Ectodermal cell (in vitro differentiated cells): ENCODE results near the gene RASGEF1C.
"Not testable (repeated sequence)": the region's sequence is repeated elsewhere in the genome, so short reads cannot be mapped to it uniquely, and the experiment has no call there.

Experiments
- H3K27ac ChIP-seq: 2 replicates; pipeline ENCODE4 v1.7.0; 2013; ENCODE audit warnings: mild to moderate bottlenecking, low read depth, low read length; ENCODE audit not compliant: insufficient read depth, poor library complexity, severe bottlenecking
- H3K27me3 ChIP-seq: 2 replicates; pipeline ENCODE4 v1.7.0; 2013; ENCODE audit warnings: mild to moderate bottlenecking, low read length; ENCODE audit not compliant: insufficient read depth, control insufficient read depth, poor library complexity, severe bottlenecking
- H3K36me3 ChIP-seq: one replicate; pipeline ENCODE4 v1.7.0; 2013; ENCODE audit warnings: low read length; ENCODE audit not compliant: control insufficient read depth, insufficient read depth
- H3K4me1 ChIP-seq: one replicate; pipeline ENCODE4 v1.7.0; 2013; ENCODE audit warnings: low read length; ENCODE audit not compliant: control insufficient read depth, insufficient read depth
- H3K4me3 ChIP-seq: 2 replicates; pipeline ENCODE4 v1.7.0; 2013; ENCODE audit warnings: low read depth, low read length, control low read depth; ENCODE audit not compliant: insufficient read depth
- H3K9me3 ChIP-seq: 2 replicates; pipeline ENCODE4 v1.7.0; 2013; ENCODE audit warnings: mild to moderate bottlenecking, low read length, moderate library complexity; ENCODE audit not compliant: control insufficient read depth
- WGBS, 2 experiments: methylation state at CpG; one replicate each; pipeline ENCODE4 v1.1.7; 2013; ENCODE audit warnings: missing lambda C conversion rate in 2 of 2; 5-methylcytosine and 5-hydroxymethylcytosine counted together

The RASGEF1C gene

GRCh38 chr5:180129291-180130190, 79.5 kb downstream of the RASGEF1C start:
- H3K27me3 ChIP-seq, result peaks cover 7% of the 10 kb centered on the region
- 92% methylated on average over 27 of the region's 27 CpGs for WGBS, 2 experiments

DNA sequence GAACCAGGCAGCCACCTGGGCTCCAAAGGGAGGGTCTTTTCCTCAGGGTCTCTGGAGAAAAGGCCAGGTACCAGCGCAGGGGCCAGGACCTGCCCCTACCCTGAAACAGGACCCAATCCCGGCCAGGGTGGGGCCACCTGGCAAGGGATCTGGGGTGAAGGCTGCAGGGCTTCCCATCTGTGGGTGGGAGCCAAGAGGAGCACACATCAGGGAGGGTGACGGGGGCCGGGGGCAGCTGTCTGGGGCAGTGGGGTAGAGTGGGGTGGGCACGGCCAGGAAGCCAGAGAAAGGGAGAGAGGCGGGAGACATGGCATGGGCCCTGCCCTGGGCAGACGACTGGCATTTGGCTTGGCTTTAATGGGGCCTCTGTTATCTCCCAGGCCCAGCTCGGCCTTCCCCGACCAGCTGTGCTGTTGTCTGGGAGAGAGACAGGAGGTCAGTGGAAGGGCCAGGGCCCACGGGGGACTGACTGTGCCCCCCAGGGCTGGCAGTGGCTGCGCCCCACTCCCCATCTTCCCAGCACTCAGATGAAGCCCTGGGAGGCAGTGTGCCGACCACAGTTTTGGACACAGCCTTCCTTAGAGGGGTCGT, 80.2 kb downstream of the RASGEF1C start:
- H3K36me3 ChIP-seq, result no peaks in the 10 kb centered on the region
- no peaks in the 10 kb centered on the region for H3K9me3 ChIP-seq
- no peaks in the 10 kb centered on the region for H3K4me1 ChIP-seq
- no peak overlapping the region for H3K27ac ChIP-seq
- WGBS, 2 experiments, result 92 to 93% methylated on average over 13 of the region's 13 CpGs
- peaks cover 7% of the 10 kb centered on the region for H3K27me3 ChIP-seq
- H3K4me3 ChIP-seq, result no peak overlapping the region

More at GRCh38 chr5:180129291-180130190, 79.5 kb downstream of the RASGEF1C start:
- no peaks in the 10 kb centered on the region for H3K4me1 ChIP-seq
- no peaks in the 10 kb centered on the region for H3K36me3 ChIP-seq
- no peaks in the 10 kb centered on the region for H3K9me3 ChIP-seq
- no peak overlapping the region for H3K27ac ChIP-seq
- no peak overlapping the region for H3K4me3 ChIP-seq

- WGBS, 2 experiments, result 90% methylated on average over 25 of the region's 25 CpGs
- Histone ChIP-seq H3K27me3 (peaks cover 7% of the 10 kb centered on the region), H3K4me1 (no peaks in the 10 kb centered on the region), H3K36me3 (no peaks in the 10 kb centered on the region), H3K9me3 (no peaks in the 10 kb centered on the region), H3K4me3 (no peak overlapping the region), H3K27ac (no peak overlapping the region)
Observed at GRCh38 chr5:180127682-180128670, 81.0 kb downstream of the RASGEF1C start.

DNA sequence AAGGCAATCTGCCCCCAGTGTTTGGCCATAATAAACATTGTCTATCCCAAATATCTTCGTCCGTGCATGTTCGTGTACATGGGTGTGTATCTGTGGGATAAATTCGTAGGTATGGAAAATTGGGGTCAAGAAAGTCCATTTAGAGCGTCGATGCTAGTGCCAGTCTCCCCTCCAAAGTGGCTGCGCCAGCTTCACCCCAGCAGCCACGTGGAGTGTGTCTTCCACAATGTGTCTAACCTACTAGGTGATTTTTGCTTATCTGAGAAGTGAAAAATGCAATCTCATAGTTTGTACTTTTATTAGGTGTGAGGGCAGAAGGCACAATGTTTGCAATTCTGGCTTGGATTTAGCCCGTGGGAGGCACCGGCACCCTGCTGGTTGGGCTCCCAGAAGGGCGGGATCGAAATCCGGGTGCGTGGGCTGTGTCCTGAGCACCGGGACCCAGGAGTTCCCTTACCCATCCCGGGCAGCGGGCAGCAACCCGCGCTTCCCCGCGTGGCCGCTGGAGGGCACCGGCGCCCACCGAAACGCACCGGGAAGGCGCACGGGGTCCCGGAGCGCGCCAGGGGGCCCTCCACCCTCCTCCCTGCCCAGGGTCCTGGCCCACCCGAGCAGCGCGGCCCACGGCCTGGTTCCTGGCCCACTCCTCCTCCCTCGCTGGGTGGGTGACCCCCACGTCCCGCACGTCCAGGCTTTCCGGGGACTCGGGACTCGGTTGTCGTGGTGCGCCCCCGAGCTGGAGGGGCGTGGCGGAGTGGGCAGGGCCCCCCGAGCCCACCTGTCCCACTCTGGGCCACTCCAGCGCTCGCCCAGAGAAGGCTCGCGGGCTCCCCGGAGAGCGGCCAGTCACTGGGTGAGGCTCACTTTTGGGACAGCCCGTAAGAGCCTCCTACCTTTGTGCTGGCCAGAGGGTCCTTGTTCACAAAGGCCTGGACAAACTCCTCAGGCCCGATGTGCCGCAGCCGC, 82.0 kb downstream of the RASGEF1C start:
- Histone ChIP-seq H3K4me1 (no peaks in the 10 kb centered on the region), H3K27ac (no peak overlapping the region), H3K36me3 (no peaks in the 10 kb centered on the region), H3K27me3 (peaks cover 7% of the 10 kb centered on the region), H3K4me3 (no peak overlapping the region), H3K9me3 (no peaks in the 10 kb centered on the region)
- 47 to 48% methylated on average over 59 of the region's 59 CpGs for WGBS, 2 experiments

- not testable (repeated sequence) for H3K27ac ChIP-seq, H3K4me3 ChIP-seq, H3K9me3 ChIP-seq, H3K4me1 ChIP-seq, H3K36me3 ChIP-seq, H3K27me3 ChIP-seq
- 83 to 86% methylated on average over 17 of the region's 17 CpGs for WGBS, 2 experiments
Observed at GRCh38 chr5:180126156-180126555, 82.9 kb downstream of the RASGEF1C start.

DNA sequence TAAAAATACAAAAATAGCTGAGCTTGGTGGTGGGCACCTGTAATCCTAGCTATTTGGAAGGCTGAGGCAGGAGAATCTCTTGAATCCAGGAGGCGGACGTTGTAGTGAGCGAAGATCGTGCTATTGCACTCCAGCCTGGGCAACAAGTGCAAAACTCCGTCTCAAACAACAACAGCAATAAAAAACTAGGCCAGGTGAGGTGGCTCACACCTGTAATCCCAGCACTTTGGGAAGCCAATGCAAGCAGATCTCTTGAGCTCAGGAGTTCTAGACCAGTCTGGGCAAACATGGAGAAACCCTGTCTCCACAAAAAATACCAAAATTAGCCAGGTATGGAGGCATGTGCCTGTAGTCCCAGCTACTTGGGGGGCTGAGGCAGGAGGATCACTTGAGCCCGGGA, 84.3 kb downstream of the RASGEF1C start:
- H3K4me1 ChIP-seq, H3K27ac ChIP-seq, H3K27me3 ChIP-seq, H3K4me3 ChIP-seq, H3K36me3 ChIP-seq, H3K9me3 ChIP-seq: not testable (repeated sequence)
- 93 to 95% methylated on average over 6 of the region's 6 CpGs for WGBS, 2 experiments

- peaks cover 7% of the 10 kb centered on the region for H3K27me3 ChIP-seq
- H3K9me3 ChIP-seq, result no peaks in the 10 kb centered on the region
- no CpG with 5 or more reads among the region's 1 CpG for WGBS, 2 experiments
- H3K36me3 ChIP-seq, result no peaks in the 10 kb centered on the region
- no peak overlapping the region for H3K27ac ChIP-seq
- H3K4me1 ChIP-seq, result no peaks in the 10 kb centered on the region
- no peak overlapping the region for H3K4me3 ChIP-seq
Observed at GRCh38 chr5:180122875-180123274, 86.1 kb downstream of the RASGEF1C start.

DNA sequence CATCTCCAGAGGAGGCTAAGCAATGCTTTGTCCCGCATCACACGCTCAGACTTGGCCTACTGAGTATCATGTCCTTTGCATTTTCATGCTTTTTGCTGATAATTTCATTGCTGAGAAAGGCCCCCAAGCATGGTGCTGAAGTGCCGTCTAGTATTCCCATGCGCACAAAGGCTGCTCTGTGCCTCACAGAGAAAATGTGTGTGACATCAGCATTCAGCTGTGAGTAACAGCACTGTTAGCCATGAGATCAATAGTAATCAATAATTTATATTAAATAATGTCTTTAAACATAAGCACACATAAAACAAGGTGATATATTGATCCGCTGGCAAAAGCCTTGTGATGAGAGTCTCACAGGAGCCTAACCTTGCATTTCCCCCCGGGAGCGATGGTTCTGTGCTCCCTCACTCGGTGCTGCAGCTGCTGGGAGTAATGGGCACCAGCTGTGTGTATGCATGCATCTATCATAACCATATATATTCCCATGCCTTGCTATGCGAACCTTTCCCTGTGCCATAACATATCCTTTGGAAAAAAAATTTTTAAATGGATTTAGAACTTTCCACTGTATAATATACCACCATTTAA, 87.1 kb downstream of the RASGEF1C start:
- 95 to 98% methylated on average over 8 to 9 of the region's 9 CpGs for WGBS, 2 experiments
- Histone ChIP-seq H3K9me3 (no peaks in the 10 kb centered on the region), H3K36me3 (no peaks in the 10 kb centered on the region), H3K27ac (no peak overlapping the region), H3K4me3 (no peak overlapping the region), H3K27me3 (peaks cover 7% of the 10 kb centered on the region), H3K4me1 (no peaks in the 10 kb centered on the region)
